GM12872 (cell line): ENCODE results near the gene OAS2.

Source experiments
- TF ChIP-seq, protein P1 (sequence below): IDR thresholded peaks from 3 replicates; pipeline ENCODE4 v1.5.1; 2011; ENCODE audit warnings: low read depth, mild to moderate bottlenecking, low read length, moderate library complexity; ENCODE audit not compliant: insufficient read depth

Gene OAS2

GRCh38 chr12:112978163-112979040, at the start of gene OAS2:
TSS of gene OAS2 (plus strand) at chr12:112978519. CDS start at chr12:112978609, 90 bp downstream.
- TF ChIP-seq, protein P1, sequence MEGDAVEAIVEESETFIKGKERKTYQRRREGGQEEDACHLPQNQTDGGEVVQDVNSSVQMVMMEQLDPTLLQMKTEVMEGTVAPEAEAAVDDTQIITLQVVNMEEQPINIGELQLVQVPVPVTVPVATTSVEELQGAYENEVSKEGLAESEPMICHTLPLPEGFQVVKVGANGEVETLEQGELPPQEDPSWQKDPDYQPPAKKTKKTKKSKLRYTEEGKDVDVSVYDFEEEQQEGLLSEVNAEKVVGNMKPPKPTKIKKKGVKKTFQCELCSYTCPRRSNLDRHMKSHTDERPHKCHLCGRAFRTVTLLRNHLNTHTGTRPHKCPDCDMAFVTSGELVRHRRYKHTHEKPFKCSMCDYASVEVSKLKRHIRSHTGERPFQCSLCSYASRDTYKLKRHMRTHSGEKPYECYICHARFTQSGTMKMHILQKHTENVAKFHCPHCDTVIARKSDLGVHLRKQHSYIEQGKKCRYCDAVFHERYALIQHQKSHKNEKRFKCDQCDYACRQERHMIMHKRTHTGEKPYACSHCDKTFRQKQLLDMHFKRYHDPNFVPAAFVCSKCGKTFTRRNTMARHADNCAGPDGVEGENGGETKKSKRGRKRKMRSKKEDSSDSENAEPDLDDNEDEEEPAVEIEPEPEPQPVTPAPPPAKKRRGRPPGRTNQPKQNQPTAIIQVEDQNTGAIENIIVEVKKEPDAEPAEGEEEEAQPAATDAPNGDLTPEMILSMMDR: no peak

DNA sequence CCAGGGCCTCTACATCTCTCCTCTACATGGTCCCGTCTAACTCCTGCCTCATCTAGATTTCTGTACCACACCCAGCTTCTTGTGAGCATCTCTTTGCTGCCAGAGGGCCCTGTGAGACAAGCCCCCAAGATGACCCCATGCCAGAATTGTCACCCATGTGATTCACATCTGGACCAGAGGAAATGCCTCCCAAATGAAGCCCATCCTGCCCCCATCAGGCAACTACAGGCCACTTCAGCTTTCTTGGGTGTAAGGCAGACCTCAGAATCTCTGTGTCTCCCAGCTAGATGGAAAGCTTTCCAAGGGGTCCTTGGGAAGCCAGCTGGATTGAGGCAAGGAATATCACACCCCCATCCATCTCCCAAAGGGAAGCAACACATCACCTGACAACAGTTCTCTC, 49.3 kb upstream of the OAS2 start:
- TF ChIP-seq, protein P1: no peak

GRCh38 chr12:112929715-112930114, 48.6 kb upstream of the OAS2 start:
- TF ChIP-seq, protein P1: no peak

- TF ChIP-seq, protein P1: no peak
Measured at GRCh38 chr12:112930350-112930749, 48.0 kb upstream of the OAS2 start.

GRCh38 chr12:112932485-112933128, 45.7 kb upstream of the OAS2 start:
- TF ChIP-seq, protein P1: no peak

DNA sequence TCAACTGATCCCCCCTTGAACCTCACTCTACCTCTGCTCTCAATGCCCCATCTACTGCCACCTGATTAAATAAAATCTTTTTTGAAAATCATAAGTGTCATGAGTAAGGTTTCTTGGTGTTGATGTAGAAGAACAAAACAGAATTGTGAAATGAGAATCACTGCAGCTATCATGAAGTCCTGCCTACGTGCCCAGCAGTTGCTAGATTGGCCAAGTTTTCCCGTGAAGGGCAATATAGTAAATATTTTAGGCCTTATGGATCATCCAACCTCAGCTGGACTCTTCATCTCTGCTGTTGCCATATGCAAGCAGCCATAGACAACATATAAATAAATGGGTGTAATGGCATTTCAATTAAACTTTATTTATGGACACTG, 45.2 kb upstream of the OAS2 start:
- TF ChIP-seq, protein P1: no peak

DNA sequence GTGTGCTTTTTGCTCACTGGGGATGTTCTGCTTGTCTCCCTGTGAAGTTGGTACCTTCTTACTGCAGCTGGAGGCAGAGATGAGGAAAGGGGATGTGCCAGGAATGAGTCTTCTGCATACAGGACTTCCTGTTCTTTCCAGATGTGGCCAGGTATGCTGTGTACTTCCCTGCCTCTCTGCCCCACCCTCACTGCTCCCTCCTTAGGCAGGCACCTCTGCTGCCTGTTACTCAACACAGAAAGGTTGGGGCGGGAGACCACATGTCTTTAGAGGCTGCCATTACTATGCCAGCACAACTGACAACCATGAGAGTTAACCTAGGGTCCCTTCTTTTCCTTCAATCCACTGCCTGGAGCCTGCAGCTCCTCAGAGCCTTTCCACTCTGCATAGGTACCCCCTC, 42.1 kb upstream of the OAS2 start:
- TF ChIP-seq, protein P1: no peak
